Ascending aorta (tissue), 2 donors: ENCODE data around the gene TPCN2. TPM values are rescaled to one million over a fixed set of nuclear protein-coding genes. Genes with fewer than 3 reads are reported as not detected.

Experiments
- DNase-seq, 2 donors: peaks; one replicate each; pipeline ENCODE4 v3.0.0-alpha.2; 2019; ENCODE audit warnings: low spot score in 2 of 2
- H3K27ac ChIP-seq, 2 donors: fragments of 200-600 bp; sonication (generic); one replicate each; pipeline ENCODE4 v1.5.1; 2016 to 2017; ENCODE audit warnings: mild to moderate bottlenecking in 1 of 2
- H3K27me3 ChIP-seq: fragments of 200-600 bp; sonication (generic); one replicate; pipeline ENCODE4 v1.5.1; 2017
- H3K36me3 ChIP-seq, 2 donors: fragments of 200-600 bp; sonication (generic); one replicate each; pipeline ENCODE4 v1.5.1; 2016
- H3K4me1 ChIP-seq, 2 donors: fragments of 200-600 bp; sonication (generic); one replicate each; pipeline ENCODE4 v1.5.1; 2016 to 2017; ENCODE audit warnings: mild to moderate bottlenecking in 1 of 2
- H3K4me3 ChIP-seq, 2 donors: fragments of 200-600 bp; sonication (generic); one replicate each; pipeline ENCODE4 v1.5.1; 2016 to 2017; ENCODE audit warnings: mild to moderate bottlenecking in 1 of 2
- H3K9me3 ChIP-seq, 2 donors: fragments of 200-600 bp; sonication (generic); one replicate each; pipeline ENCODE4 v1.5.1; 2016
- intact Hi-C: fragments of 100-400 bp; cut with DNase I; formaldehyde crosslinking; loops from one replicate; pipeline ENCODE4 v1.15.1; 2023
- total RNA-seq: library from RNA; depleted of rRNA; stranded (reverse); fragments of >200 nt; gene quantifications from one replicate; pipeline ENCODE4 v1.1.0, GENCODE V29; 2016
- TF ChIP-seq, protein P1 (sequence below), 3 experiments: fragments of 200-600 bp in 2 of 3; fragments of 450-650 bp in 1 of 3; sonication (generic) in 2 of 3; IDR thresholded peaks; one replicate each; pipeline ENCODE4 v1.5.1; 2016 to 2019; ENCODE audit warnings: antibody characterized with exemption in 3 of 3, mild to moderate bottlenecking in 1 of 3, moderate library complexity in 1 of 3

TPCN2 gene
- total RNA-seq, 1 donor from 2014 or later, result 24.9 TPM

DNA sequence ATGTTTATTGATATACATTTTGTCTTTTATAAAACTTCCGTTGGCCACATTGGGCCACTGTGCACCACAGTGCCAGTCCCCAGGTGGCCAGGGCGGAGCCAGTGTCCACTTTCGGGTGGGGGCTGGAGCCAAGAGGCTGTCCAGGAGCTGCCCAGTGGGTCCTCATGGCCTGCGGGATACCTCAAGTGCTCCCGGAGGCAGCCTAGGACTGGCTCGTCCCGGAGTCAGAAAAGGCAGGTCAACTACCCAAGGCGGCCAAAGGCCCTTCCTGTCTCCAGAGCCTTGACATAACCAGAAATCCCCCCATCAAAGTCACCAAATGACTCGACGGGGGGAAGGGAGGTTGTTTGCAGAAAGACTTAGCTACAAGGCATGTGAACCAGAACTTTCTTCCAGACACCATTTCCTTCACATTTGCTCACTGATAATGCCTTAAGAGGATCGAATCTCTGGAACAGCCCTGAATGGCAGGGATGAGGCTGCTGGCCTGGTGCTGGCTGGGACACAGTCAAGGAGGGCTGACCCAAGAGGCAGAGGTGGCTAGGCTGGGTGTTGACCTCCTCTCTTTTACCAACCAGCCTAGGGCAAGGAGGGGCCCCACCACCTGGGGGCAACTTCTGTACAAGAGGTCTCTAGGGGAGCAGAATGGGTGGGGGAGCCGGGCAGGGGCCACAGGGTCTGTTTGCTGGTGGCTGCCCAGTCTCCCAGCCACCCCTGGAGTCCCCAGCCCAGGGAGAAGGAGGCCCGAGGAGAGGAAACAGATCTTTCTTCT lies 44.1 kb upstream of the TPCN2 start:
- TF ChIP-seq, protein P1, sequence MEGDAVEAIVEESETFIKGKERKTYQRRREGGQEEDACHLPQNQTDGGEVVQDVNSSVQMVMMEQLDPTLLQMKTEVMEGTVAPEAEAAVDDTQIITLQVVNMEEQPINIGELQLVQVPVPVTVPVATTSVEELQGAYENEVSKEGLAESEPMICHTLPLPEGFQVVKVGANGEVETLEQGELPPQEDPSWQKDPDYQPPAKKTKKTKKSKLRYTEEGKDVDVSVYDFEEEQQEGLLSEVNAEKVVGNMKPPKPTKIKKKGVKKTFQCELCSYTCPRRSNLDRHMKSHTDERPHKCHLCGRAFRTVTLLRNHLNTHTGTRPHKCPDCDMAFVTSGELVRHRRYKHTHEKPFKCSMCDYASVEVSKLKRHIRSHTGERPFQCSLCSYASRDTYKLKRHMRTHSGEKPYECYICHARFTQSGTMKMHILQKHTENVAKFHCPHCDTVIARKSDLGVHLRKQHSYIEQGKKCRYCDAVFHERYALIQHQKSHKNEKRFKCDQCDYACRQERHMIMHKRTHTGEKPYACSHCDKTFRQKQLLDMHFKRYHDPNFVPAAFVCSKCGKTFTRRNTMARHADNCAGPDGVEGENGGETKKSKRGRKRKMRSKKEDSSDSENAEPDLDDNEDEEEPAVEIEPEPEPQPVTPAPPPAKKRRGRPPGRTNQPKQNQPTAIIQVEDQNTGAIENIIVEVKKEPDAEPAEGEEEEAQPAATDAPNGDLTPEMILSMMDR (IDR thresholded peaks at IDR 0.05), result no peak
- Histone ChIP-seq H3K9me3 (no peaks in the 10 kb centered on the region), H3K27me3 (no peaks in the 10 kb centered on the region), H3K36me3 (peaks cover 52 to 55% of the 10 kb centered on the region in 2 donors), H3K4me3 (no peak overlapping the region), H3K27ac (peak overlapping the region; percentile 82 to 95), H3K4me1 (peaks cover 33 to 70% of the 10 kb centered on the region in 2 donors)
- intact Hi-C loops, result loop anchor here (5.0 to 10.0 kb wide), 2 partner anchors 83 to 290 kb away; partner anchors contain the start of gene MYEOV
- peak in 1 of 2 donors; percentile 52 for DNase-seq

DNA sequence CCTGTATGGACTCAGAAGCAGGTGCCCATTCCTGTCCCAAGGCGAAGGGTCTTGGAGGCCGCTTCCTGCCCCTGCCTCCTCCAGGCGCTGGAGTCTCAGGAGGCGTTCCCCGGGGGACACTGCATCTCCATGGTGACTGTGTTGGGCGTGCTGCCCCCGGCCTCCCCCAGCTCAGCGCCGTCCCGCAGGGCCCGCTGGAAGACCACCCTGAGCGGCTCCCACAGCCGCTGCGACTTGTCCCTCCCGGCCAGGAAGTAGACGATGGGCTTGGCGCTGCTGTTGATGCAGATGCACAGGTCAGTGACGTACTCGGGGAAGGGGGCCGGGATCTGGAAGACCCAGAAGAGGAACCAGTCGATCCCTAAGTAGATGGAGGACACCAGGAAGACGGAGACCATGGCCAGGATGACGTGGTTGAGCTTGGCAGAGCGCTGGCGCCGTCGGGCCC lies 43.5 kb upstream of the TPCN2 start:
- peak overlapping the region; percentile 82 to 95 for H3K27ac ChIP-seq
- intact Hi-C loops, result loop anchor here (10.0 kb wide), 1 partner anchor 290 kb away; the partner anchor contains the start of gene MYEOV
- peaks cover 37 to 70% of the 10 kb centered on the region in 2 donors for H3K4me1 ChIP-seq
- TF ChIP-seq, protein P1 (IDR thresholded peaks at IDR 0.05), result no peak
- H3K36me3 ChIP-seq, result peaks cover 52 to 55% of the 10 kb centered on the region in 2 donors
- no peak overlapping the region for H3K4me3 ChIP-seq
- peak in 1 of 2 donors; percentile 62 for DNase-seq
- no peaks in the 10 kb centered on the region for H3K9me3 ChIP-seq
- no peaks in the 10 kb centered on the region for H3K27me3 ChIP-seq

DNA sequence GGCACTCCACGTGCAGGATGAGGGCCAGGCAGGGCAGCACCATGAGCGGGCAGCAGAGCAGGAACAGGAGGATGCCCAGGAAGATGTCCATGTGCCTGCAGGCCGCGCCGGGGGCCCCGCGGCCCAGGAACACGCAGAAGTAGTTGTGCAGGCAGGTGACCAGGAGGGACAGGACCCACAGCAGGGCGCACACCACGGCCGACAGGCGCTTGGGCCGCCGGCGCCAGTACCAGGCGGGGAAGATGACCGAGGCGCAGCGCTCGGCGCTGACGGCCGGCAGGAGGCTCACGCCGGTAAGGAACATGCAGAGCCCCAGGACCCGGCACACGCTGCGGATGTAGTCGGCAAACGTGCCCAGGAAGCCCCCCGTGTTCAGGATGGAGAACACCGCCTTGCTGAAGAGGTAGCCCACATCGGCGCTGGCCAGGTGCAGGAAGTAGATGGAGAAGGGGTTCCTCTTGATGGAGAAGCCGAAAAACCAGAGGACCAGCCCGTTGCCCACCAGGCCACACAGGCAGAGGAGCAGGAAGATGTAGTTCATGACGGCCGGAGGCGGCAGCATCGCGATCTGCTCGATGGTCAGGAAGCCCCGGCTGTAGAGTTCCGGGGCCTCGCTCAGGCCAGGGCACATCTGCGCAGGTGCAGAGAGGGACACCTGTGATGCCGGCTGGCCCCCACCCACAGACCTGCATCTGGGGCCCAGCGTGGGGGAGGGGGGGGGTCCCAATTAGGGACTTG lies 42.9 kb upstream of the TPCN2 start:
- Histone ChIP-seq H3K9me3 (no peaks in the 10 kb centered on the region), H3K4me1 (peaks cover 37 to 71% of the 10 kb centered on the region in 2 donors), H3K27ac (peak overlapping the region; percentile 82 to 95), H3K36me3 (peaks cover 52 to 55% of the 10 kb centered on the region in 2 donors), H3K27me3 (no peaks in the 10 kb centered on the region), H3K4me3 (no peak overlapping the region)
- intact Hi-C loops, result loop anchor here (10.0 kb wide), 1 partner anchor 289 kb away; the partner anchor contains the start of gene MYEOV
- TF ChIP-seq, protein P1 (IDR thresholded peaks at IDR 0.05), result no peak
- peak in 1 of 2 donors; percentile 56 for DNase-seq

DNA sequence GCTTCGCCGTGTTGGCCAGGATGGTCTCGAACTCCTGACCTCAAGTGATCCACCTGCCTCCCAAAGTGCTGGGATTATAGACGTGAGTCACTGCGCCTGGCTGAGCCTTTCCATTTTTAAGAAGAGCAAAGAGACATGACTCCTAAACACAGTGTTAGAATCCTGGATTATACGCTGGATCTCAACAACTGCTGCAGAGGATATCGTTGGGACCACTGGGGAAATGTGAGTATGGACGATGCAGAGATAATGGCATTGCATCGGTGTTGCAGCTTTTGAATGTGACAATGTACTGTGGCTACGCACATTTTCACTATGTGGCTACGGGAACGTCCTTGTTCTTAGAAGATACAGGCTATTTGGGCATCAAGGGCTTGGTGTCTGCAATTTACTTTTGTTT lies 41.9 kb upstream of the TPCN2 start:
- intact Hi-C loops, result loop anchor here (10.0 kb wide), 1 partner anchor 288 kb away; the partner anchor contains the start of gene MYEOV
- TF ChIP-seq, protein P1 (IDR thresholded peaks at IDR 0.05), result no peak
- peak in 1 of 2 donors; percentile 52 for DNase-seq
- peak overlapping the region; percentile 4 to 95 for H3K27ac ChIP-seq
- peaks cover 52 to 55% of the 10 kb centered on the region in 2 donors for H3K36me3 ChIP-seq
- H3K4me3 ChIP-seq, result no peak overlapping the region
- peaks cover 28 to 63% of the 10 kb centered on the region in 2 donors for H3K4me1 ChIP-seq
- H3K9me3 ChIP-seq, result no peaks in the 10 kb centered on the region
- H3K27me3 ChIP-seq, result no peaks in the 10 kb centered on the region

DNA sequence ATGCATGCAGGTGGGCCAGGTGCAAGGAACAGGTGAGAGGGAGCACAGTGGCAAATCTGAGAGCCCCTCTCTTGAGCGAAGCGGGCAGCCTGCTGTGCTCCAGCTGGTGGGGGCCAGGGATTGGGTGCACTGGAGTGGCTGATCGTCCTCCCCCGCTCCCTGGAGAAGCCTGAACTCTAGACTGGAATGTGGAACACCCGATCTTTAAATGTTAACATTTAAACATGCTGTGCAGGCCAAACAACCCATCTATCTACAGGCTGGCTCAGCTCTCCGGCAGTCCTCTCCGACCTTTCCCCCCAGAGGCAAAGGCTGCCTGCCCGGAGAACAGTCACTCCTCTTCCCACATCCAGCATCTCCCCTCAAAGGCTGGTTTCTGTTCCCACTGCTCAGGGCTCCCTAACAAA lies 40.8 kb upstream of the TPCN2 start:
- Histone ChIP-seq H3K4me1 (peaks cover 19 to 52% of the 10 kb centered on the region in 2 donors), H3K36me3 (peaks cover 49 to 51% of the 10 kb centered on the region in 2 donors), H3K27me3 (no peaks in the 10 kb centered on the region), H3K4me3 (peak overlapping the region in 1 of 2 donors; percentile 40), H3K27ac (peak overlapping the region; percentile 93 to 95), H3K9me3 (no peaks in the 10 kb centered on the region)
- TF ChIP-seq, protein P1 (IDR thresholded peaks at IDR 0.05), result no peak
- peak in 1 of 2 donors; percentile 63 for DNase-seq
- intact Hi-C loops, result loop anchor here (10.0 kb wide), 1 partner anchor 287 kb away; the partner anchor contains the start of gene MYEOV
